ENCODE measurements around the gene MRPL2.

DNA sequence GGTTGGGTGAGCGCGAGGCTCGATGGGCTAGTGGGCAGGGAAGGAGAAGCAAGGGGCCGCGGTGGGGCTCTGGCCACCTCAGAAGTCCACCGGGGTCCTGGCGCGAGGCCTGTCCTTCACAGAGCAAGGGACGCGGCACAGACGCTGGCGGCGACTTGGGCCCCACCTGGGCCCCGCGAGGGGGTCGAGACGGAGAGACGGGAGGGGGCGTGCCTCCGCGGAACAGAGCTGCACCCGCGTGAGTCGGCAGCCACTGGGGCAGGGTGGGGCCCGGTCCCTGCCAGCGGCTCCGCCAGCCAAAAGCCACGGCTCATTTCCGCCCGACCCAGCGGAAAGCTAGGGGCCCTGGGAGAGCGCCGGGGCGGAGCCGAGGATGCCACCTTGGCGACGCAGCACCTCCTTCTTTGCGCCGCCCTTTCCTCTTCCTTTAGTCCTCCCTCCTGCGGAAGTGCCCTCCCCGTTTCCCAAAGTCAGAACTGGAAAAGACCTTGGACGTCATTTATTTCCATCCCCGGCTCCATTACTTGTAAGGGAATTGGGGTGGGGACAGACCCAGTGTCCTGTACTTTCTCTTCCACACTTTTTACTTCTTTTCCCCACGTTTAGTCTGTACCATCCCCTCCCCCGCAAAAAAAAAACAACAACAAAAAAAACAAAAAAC is 5.6 kb downstream of the MRPL2 start, which contains the start of gene CUL7:
- TF ChIP-seq, protein P1, sequence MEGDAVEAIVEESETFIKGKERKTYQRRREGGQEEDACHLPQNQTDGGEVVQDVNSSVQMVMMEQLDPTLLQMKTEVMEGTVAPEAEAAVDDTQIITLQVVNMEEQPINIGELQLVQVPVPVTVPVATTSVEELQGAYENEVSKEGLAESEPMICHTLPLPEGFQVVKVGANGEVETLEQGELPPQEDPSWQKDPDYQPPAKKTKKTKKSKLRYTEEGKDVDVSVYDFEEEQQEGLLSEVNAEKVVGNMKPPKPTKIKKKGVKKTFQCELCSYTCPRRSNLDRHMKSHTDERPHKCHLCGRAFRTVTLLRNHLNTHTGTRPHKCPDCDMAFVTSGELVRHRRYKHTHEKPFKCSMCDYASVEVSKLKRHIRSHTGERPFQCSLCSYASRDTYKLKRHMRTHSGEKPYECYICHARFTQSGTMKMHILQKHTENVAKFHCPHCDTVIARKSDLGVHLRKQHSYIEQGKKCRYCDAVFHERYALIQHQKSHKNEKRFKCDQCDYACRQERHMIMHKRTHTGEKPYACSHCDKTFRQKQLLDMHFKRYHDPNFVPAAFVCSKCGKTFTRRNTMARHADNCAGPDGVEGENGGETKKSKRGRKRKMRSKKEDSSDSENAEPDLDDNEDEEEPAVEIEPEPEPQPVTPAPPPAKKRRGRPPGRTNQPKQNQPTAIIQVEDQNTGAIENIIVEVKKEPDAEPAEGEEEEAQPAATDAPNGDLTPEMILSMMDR (IDR thresholded peaks at IDR 0.05; ENCODE audit: insufficient read depth, low read depth, low read length): no peak
- no peak for TF ChIP-seq EZH2 (IDR thresholded peaks at IDR 0.05; ENCODE audit: insufficient read depth, low read length)
